ENCODE results near the gene TCF7L1.
A peak's percentile ranks its signal among the peaks of the same experiment; 100 is the strongest.

Gene TCF7L1

GRCh38 chr2:85231952-85232351 is 98.8 kb downstream of the TCF7L1 start:
- Mint-ChIP-seq H3K9me3 (no peaks in the 10 kb centered on the region), H3K36me3 (ENCODE audit: low read depth) (peaks cover 17% of the 10 kb centered on the region), H3K4me3 (no peak overlapping the region), H3K27ac (peak overlapping the region; percentile 0 to 19 (median 17)), H3K27me3 (ENCODE audit: low read depth) (no peaks in the 10 kb centered on the region), H3K4me1 (peaks cover 33% of the 10 kb centered on the region)
- TF ChIP-seq, protein P1, sequence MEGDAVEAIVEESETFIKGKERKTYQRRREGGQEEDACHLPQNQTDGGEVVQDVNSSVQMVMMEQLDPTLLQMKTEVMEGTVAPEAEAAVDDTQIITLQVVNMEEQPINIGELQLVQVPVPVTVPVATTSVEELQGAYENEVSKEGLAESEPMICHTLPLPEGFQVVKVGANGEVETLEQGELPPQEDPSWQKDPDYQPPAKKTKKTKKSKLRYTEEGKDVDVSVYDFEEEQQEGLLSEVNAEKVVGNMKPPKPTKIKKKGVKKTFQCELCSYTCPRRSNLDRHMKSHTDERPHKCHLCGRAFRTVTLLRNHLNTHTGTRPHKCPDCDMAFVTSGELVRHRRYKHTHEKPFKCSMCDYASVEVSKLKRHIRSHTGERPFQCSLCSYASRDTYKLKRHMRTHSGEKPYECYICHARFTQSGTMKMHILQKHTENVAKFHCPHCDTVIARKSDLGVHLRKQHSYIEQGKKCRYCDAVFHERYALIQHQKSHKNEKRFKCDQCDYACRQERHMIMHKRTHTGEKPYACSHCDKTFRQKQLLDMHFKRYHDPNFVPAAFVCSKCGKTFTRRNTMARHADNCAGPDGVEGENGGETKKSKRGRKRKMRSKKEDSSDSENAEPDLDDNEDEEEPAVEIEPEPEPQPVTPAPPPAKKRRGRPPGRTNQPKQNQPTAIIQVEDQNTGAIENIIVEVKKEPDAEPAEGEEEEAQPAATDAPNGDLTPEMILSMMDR (IDR thresholded peaks at IDR 0.05; ENCODE audit: unreplicated experiment in 3 of 3) = no peak

- Mint-ChIP-seq H3K36me3 (ENCODE audit: low read depth) (peaks cover 20% of the 10 kb centered on the region), H3K27me3 (ENCODE audit: low read depth) (no peaks in the 10 kb centered on the region), H3K4me3 (no peak overlapping the region), H3K27ac (peak overlapping the region in 2 of 3 experiments; percentile 10 to 40), H3K4me1 (peaks cover 44% of the 10 kb centered on the region), H3K9me3 (no peaks in the 10 kb centered on the region)
- TF ChIP-seq, protein P1 (IDR thresholded peaks at IDR 0.05; ENCODE audit: unreplicated experiment in 3 of 3) = no peak
These were observed 101.7 kb downstream of the TCF7L1 start for GRCh38 chr2:85234868-85235267.

DNA sequence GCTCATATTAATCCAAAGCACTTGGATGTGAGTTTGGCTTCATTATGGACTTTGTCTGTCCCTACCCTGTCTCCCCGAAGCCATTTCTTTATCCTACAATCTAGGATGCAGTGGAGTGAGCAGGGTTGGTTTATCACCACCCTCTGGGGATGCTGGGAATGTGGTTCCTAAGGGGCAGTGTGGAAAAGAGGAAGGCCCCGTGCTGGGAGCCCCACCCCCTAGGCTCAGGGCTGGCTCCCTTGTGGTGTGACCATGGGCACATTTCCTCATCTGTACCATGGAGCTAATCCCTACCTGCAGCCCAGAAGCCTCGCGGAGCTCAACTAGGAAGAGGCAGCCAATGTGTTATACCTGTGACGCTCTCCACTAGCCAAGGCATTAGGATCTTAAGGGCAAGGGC is 102.1 kb downstream of the TCF7L1 start:
- Mint-ChIP-seq H3K36me3 (ENCODE audit: low read depth) (peaks cover 20% of the 10 kb centered on the region), H3K9me3 (no peaks in the 10 kb centered on the region), H3K27ac (peak overlapping the region in 2 of 3 experiments; percentile 10 to 40), H3K27me3 (ENCODE audit: low read depth) (no peaks in the 10 kb centered on the region), H3K4me3 (no peak overlapping the region), H3K4me1 (peaks cover 44% of the 10 kb centered on the region)
- TF ChIP-seq, protein P1 (IDR thresholded peaks at IDR 0.05; ENCODE audit: unreplicated experiment in 3 of 3) = no peak

DNA sequence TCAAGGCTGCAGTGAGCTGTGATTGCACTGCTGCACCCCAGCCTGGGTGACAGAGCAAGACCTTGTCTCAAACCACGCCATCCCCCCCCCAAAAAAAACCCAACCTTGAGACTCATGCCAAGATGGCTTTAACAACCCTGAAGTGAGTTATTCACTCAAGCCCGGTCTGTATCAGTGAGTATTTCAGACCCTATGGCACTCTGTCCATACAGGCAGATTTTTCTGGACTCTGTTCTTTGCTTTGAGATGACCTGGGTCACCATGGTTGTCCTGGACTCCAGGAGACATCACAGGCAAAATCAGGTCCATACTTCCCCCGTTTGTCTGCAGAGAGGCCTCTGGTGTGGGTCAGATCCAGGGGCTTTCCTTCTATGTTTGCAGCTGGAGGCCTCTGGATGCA is 102.9 kb downstream of the TCF7L1 start:
- TF ChIP-seq, protein P1 (IDR thresholded peaks at IDR 0.05; ENCODE audit: unreplicated experiment in 3 of 3) = no peak
- Mint-ChIP-seq H3K4me3 (no peak overlapping the region), H3K27me3 (ENCODE audit: low read depth) (no peaks in the 10 kb centered on the region), H3K4me1 (peaks cover 44% of the 10 kb centered on the region), H3K27ac (no peak overlapping the region), H3K9me3 (no peaks in the 10 kb centered on the region), H3K36me3 (ENCODE audit: low read depth) (peaks cover 20% of the 10 kb centered on the region)

GRCh38 chr2:85237849-85238565 is 104.8 kb downstream of the TCF7L1 start:
- peak overlapping the region in 1 of 3 experiments; percentile 12 for H3K4me3 Mint-ChIP-seq
- peaks cover 15% of the 10 kb centered on the region for H3K36me3 Mint-ChIP-seq (ENCODE audit: low read depth)
- H3K27me3 Mint-ChIP-seq (ENCODE audit: low read depth) = no peaks in the 10 kb centered on the region
- H3K4me1 Mint-ChIP-seq = peaks cover 36% of the 10 kb centered on the region
- TF ChIP-seq, protein P1 (IDR thresholded peaks at IDR 0.05; ENCODE audit: unreplicated experiment in 3 of 3) = no peak
- H3K27ac Mint-ChIP-seq = peak overlapping the region; percentile 47 to 79 (median 49)
- H3K9me3 Mint-ChIP-seq = no peaks in the 10 kb centered on the region

- Mint-ChIP-seq H3K27ac (peak overlapping the region in 1 of 3 experiments; percentile 79), H3K4me1 (peaks cover 42% of the 10 kb centered on the region), H3K9me3 (no peaks in the 10 kb centered on the region), H3K36me3 (ENCODE audit: low read depth) (peaks cover 14% of the 10 kb centered on the region), H3K4me3 (no peak overlapping the region), H3K27me3 (ENCODE audit: low read depth) (no peaks in the 10 kb centered on the region)
- TF ChIP-seq, protein P1 (IDR thresholded peaks at IDR 0.05; ENCODE audit: unreplicated experiment in 3 of 3) = no peak
These were observed 105.4 kb downstream of the TCF7L1 start for GRCh38 chr2:85238607-85239006.

Data from nephron (organoid).